Right kidney (tissue), 9 donors: Measurements from ENCODE around the gene SPRR2F.
"Not testable (repeated sequence)": the region's sequence is repeated elsewhere in the genome, so short reads cannot be mapped to it uniquely, and the experiment has no call there.

Experiments used
- DNase-seq: peaks from one replicate; pipeline ENCODE4 v3.0.0-alpha.2; 2016
- long read RNA-seq, 8 donors: transcript quantifications; one replicate each; lab custom pipeline, GENCODE V29; 2026

Gene SPRR2F
- long read RNA-seq, donor 1: 0 reads
- long read RNA-seq, donor 2: 0 reads
- long read RNA-seq, donor 3: 0 reads
- long read RNA-seq, donor 4: 0 reads
- long read RNA-seq, donor 5: 0 reads
- long read RNA-seq, donor 6: 0 reads
- long read RNA-seq, donor 7: 0 reads
- long read RNA-seq, donor 8: 0 reads

GRCh38 chr1:153113416-153113815 lies at the start of gene SPRR2F:
TSS of gene SPRR2F (minus strand) at chr1:153113516. CDS start at chr1:153112733, 783 bp downstream.
- no peak for DNase-seq

GRCh38 chr1:153155541-153155940 lies 42.2 kb upstream of the SPRR2F start:
- no peak for DNase-seq

- DNase-seq: no peak
Measured at GRCh38 chr1:153152481-153152880, 39.2 kb upstream of the SPRR2F start.

GRCh38 chr1:153150846-153151245 lies 37.5 kb upstream of the SPRR2F start, which contains the start of gene SPRR2G:
TSS of gene SPRR2G (minus strand) at chr1:153150890. CDS start at chr1:153150110, 780 bp downstream.
- no peak for DNase-seq

- no peak for DNase-seq
Measured at GRCh38 chr1:153141377-153141776, 28.1 kb upstream of the SPRR2F start.

GRCh38 chr1:153140484-153140883 lies 27.2 kb upstream of the SPRR2F start:
- DNase-seq: no peak

- no peak for DNase-seq
Measured at GRCh38 chr1:153133743-153134142, 20.4 kb upstream of the SPRR2F start.

GRCh38 chr1:153133267-153133666 lies 20.0 kb upstream of the SPRR2F start:
- no peak for DNase-seq

GRCh38 chr1:153128688-153129087 lies 15.4 kb upstream of the SPRR2F start:
- not testable (repeated sequence) for DNase-seq

- no peak for DNase-seq
Measured at GRCh38 chr1:153127296-153127695, 14.0 kb upstream of the SPRR2F start.

- DNase-seq: no peak
Measured at GRCh38 chr1:153125536-153125935, 12.2 kb upstream of the SPRR2F start.

GRCh38 chr1:153123793-153124192 lies 10.5 kb upstream of the SPRR2F start:
- DNase-seq: not testable (repeated sequence)

- DNase-seq: peak; percentile 55
Measured at GRCh38 chr1:153122831-153123421, 9.6 kb upstream of the SPRR2F start.

- no peak for DNase-seq
Measured at GRCh38 chr1:153120945-153121344, 7.6 kb upstream of the SPRR2F start.

GRCh38 chr1:153119491-153119971 lies 6.2 kb upstream of the SPRR2F start:
- no peak for DNase-seq

GRCh38 chr1:153115264-153115663 lies 1.9 kb upstream of the SPRR2F start:
- not testable (repeated sequence) for DNase-seq

GRCh38 chr1:153112454-153112853 lies 862 bp downstream of the SPRR2F start:
- DNase-seq: not testable (repeated sequence)

- no peak for DNase-seq
Measured at GRCh38 chr1:153100245-153100644, 13.1 kb downstream of the SPRR2F start.

GRCh38 chr1:153099461-153100045 lies 13.8 kb downstream of the SPRR2F start:
- DNase-seq: no peak

- no peak for DNase-seq
Measured at GRCh38 chr1:153095764-153096163, 17.6 kb downstream of the SPRR2F start.

GRCh38 chr1:153094426-153094825 lies 18.9 kb downstream of the SPRR2F start, which contains the start of gene SPRR2E:
TSS of gene SPRR2E (minus strand) at chr1:153094526. CDS start at chr1:153093751, 775 bp downstream.
- DNase-seq: no peak

GRCh38 chr1:153087652-153088051 lies 25.7 kb downstream of the SPRR2F start:
- no peak for DNase-seq

- no peak for DNase-seq
Measured at GRCh38 chr1:153081736-153082135, 31.6 kb downstream of the SPRR2F start.
